PFSK-1 (cell line): Measurements from ENCODE around the gene TMC1.

Source experiments
- FOXP2 ChIP-seq: optimal IDR thresholded peaks from 2 replicates; pipeline ENCODE3; 2011; ENCODE audit warnings: borderline replicate concordance, control low read depth, inconsistent platforms; ENCODE audit not compliant: insufficient read depth; ENCODE audit errors: extremely low read length, extremely low read depth
- POLR2AphosphoS5 ChIP-seq: IDR thresholded peaks from 2 replicates; pipeline ENCODE4 v1.6.1; 2012; ENCODE audit warnings: low read depth, mild to moderate bottlenecking, control low read depth, low read length, moderate library complexity
- TAF1 ChIP-seq: IDR thresholded peaks from 2 replicates; pipeline ENCODE4 v1.6.1; 2012; ENCODE audit warnings: low read length, control low read depth, borderline replicate concordance; ENCODE audit not compliant: insufficient read depth
- TF ChIP-seq, protein P1 (sequence below), 2 experiments: IDR thresholded peaks; 2 replicates each; pipeline versions ENCODE4 v1.6.1 to v1.8.0; 2011 to 2012; ENCODE audit warnings: low read depth in 2 of 2, low read length in 2 of 2, control low read depth in 1 of 2, inconsistent platforms in 1 of 2, mild to moderate bottlenecking in 1 of 2, moderate library complexity in 1 of 2; ENCODE audit not compliant: insufficient read depth in 1 of 2

DNA sequence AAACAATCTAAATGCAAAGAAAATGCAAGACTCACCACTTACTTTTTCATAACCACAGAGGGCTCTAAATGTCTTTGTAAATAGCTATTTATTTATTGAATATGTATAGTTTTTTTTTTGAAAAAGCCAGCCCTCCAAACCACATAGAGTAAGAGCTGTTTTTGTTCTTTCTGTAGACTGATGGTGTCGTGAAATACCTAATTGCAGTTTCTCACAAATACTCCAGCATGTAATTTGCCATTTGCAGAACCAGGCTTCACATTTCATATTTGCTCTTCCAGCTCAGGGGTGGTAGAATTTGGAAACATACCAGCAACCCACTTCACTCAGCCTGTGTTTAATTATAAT, 159.8 kb downstream of the TMC1 start:
- TF ChIP-seq, protein P1, sequence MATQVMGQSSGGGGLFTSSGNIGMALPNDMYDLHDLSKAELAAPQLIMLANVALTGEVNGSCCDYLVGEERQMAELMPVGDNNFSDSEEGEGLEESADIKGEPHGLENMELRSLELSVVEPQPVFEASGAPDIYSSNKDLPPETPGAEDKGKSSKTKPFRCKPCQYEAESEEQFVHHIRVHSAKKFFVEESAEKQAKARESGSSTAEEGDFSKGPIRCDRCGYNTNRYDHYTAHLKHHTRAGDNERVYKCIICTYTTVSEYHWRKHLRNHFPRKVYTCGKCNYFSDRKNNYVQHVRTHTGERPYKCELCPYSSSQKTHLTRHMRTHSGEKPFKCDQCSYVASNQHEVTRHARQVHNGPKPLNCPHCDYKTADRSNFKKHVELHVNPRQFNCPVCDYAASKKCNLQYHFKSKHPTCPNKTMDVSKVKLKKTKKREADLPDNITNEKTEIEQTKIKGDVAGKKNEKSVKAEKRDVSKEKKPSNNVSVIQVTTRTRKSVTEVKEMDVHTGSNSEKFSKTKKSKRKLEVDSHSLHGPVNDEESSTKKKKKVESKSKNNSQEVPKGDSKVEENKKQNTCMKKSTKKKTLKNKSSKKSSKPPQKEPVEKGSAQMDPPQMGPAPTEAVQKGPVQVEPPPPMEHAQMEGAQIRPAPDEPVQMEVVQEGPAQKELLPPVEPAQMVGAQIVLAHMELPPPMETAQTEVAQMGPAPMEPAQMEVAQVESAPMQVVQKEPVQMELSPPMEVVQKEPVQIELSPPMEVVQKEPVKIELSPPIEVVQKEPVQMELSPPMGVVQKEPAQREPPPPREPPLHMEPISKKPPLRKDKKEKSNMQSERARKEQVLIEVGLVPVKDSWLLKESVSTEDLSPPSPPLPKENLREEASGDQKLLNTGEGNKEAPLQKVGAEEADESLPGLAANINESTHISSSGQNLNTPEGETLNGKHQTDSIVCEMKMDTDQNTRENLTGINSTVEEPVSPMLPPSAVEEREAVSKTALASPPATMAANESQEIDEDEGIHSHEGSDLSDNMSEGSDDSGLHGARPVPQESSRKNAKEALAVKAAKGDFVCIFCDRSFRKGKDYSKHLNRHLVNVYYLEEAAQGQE (IDR thresholded peaks at IDR 0.05; ENCODE audit: insufficient read depth in 1 of 2, low read depth in 2 of 2, low read length in 2 of 2), result no peak
- TF ChIP-seq POLR2AphosphoS5, result no peak
- no peak for TF ChIP-seq FOXP2
- no peak for TF ChIP-seq TAF1
